Measurements from ENCODE around the gene URB1.

DNA sequence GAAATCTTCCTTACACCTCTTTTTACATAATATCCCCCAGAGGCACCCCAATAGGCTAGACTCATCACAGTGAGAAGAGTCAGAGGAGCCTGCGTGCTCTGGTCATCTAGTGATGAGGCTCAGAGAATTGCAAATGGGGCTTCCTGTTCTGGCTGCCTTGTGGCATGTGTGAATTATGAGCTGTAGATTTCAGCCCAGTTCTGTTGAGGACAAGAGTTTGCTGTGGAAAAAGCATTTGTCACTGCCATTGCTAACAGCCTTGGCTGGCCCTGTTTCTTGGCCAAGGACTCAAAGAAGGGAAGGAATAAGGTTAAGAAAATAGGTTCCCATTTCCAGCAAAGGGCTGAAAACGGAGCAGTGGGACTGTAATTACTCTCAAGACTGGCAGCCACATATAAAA is 63.5 kb downstream of the URB1 start:
- TF ChIP-seq, protein P1, sequence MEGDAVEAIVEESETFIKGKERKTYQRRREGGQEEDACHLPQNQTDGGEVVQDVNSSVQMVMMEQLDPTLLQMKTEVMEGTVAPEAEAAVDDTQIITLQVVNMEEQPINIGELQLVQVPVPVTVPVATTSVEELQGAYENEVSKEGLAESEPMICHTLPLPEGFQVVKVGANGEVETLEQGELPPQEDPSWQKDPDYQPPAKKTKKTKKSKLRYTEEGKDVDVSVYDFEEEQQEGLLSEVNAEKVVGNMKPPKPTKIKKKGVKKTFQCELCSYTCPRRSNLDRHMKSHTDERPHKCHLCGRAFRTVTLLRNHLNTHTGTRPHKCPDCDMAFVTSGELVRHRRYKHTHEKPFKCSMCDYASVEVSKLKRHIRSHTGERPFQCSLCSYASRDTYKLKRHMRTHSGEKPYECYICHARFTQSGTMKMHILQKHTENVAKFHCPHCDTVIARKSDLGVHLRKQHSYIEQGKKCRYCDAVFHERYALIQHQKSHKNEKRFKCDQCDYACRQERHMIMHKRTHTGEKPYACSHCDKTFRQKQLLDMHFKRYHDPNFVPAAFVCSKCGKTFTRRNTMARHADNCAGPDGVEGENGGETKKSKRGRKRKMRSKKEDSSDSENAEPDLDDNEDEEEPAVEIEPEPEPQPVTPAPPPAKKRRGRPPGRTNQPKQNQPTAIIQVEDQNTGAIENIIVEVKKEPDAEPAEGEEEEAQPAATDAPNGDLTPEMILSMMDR (IDR thresholded peaks at IDR 0.05), result no peak
- TF ChIP-seq POLR2A (IDR thresholded peaks at IDR 0.05) (no peak), EP300 (IDR thresholded peaks at IDR 0.05) (no peak)
